ENCODE data around the gene SPACDR. TPM values are rescaled to one million over a fixed set of nuclear protein-coding genes. Genes with fewer than 3 reads are reported as not detected.
A peak's percentile ranks its signal among the peaks of the same experiment; 100 is the strongest.
"Not testable (repeated sequence)": the region's sequence is repeated elsewhere in the genome, so short reads cannot be mapped to it uniquely, and the experiment has no call there.

Gene SPACDR
- polyA plus RNA-seq, 3 donors from 2014 or later = 0.43 to 2.2 TPM; not detected in 1

DNA sequence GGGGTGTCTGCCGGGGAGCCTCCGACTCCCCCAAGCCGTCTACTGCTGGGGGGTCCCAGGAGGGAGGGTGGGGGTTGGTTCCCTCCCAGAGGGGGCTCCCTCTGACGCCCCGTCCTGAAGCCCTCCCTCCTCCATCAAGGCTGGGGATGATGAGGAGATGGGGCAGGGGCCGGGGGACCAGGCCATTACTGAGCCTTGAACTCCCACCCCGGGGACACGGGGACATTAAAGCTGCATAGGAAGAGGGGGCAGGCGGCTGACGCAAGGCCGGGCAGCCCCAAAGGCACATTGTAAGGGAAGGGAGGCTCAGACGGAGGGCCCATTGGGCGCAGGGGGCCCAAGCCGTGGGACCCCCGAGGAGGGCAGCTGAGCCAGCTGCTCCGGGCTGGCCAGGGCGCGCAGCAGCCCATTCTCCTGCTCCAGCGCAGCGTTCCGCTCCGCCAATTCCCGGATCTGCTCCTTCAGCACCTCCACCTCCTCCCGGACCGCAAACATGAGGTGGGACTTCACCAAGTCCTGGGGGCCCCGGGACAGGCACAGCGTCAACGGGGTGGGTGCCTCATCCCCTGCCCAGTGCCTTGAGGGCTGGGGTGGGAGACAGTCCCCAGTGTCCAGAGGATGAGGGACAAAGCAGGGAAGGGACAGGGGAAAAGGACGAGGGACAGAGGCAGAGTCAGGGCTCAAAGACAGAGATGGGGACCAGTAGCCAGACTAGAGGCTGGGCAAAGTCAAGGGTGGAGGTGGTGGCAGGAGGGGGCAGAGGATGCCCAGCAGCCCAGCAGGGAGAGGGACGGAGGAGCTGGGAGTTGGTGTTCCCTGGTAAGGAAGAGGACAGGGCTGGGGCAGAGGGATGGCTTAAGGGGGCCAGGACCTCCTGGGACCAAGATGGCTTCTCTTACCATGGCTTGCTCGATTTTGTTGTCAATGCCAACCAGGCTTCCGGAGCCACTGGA is 2.9 kb upstream of the SPACDR start:
- H3K4me1 Mint-ChIP-seq = peaks cover 0 to 7% of the 10 kb centered on the region in 2 donors
- H3K9me3 Mint-ChIP-seq = no peaks in the 10 kb centered on the region
- peaks cover 0 to 7% (median 0%) of the 10 kb centered on the region in 3 donors for H3K36me3 Mint-ChIP-seq
- DNase-seq = no peak
- H3K27ac Mint-ChIP-seq = peak overlapping the region in 1 of 6 donors; percentile 25
- no peak overlapping the region for H3K4me3 Mint-ChIP-seq
- H3K27me3 Mint-ChIP-seq (ENCODE audit: low read depth in 3 of 3) = peaks cover 0 to 4% (median 0%) of the 10 kb centered on the region in 3 donors

DNA sequence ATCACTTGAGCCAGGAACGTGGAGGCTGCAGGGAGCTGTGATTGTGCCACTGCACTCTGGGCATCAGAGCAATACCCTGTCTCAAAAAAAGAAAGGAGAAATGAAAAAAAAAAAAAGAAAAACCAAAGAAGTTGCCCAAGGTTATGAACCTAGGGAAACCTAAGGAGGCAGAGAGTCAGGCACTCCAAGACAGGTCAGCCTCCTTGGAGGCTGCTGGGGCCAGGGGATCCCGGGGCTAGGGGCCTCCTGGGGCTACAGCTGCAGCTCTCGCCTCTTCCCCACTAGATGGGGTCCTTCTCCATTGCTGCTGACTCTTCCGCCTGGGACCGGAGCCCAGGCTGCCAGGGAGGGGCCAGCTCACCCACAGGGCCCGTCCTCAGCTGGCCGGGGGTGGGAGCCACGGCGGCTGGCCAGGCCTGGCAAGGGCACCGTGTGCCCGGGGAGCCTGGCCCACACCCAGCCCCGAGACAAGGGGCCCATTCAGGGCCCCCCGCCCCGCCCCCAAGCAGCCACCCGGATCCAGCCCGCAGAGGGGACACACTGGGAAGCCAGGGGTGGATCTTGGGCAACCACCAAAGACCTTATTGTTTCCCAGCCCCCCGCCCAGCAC is 1.7 kb upstream of the SPACDR start:
- peaks cover 0 to 7% of the 10 kb centered on the region in 2 donors for H3K4me1 Mint-ChIP-seq
- H3K27me3 Mint-ChIP-seq (ENCODE audit: low read depth in 3 of 3) = peaks cover 0 to 4% (median 0%) of the 10 kb centered on the region in 3 donors
- no peaks in the 10 kb centered on the region for H3K9me3 Mint-ChIP-seq
- peaks cover 0 to 9% (median 0%) of the 10 kb centered on the region in 3 donors for H3K36me3 Mint-ChIP-seq
- no peak for DNase-seq
- peak overlapping the region in 1 of 6 donors; percentile 72 for H3K27ac Mint-ChIP-seq
- H3K4me3 Mint-ChIP-seq = no peak overlapping the region

DNA sequence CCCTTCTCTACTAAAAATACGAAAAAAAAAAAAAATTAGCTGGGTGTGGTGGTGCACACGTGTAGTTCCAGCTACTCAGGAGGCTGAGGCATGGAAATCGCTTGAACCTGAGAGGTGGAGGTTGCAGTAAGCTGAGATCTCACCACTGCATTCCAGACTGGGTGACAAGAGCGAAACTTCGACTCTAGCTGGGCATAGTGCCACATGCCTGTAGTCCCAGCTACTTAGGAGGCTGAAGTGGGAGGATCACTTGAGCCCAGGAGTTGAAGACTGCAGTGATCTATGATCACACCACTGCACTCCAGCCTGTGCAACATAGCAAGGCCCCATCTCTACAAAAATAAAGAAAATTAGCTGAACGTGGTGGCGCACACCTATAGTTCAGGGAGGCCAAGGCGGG is 1.2 kb upstream of the SPACDR start:
- peaks cover 0 to 9% (median 0%) of the 10 kb centered on the region in 3 donors for H3K36me3 Mint-ChIP-seq
- H3K27ac Mint-ChIP-seq = peak overlapping the region in 2 of 6 donors; percentile 72 to 84
- no peak overlapping the region for H3K4me3 Mint-ChIP-seq
- no peak for DNase-seq
- peaks cover 0 to 5% of the 10 kb centered on the region in 2 donors for H3K4me1 Mint-ChIP-seq
- H3K27me3 Mint-ChIP-seq (ENCODE audit: low read depth in 3 of 3) = peaks cover 0 to 4% (median 0%) of the 10 kb centered on the region in 3 donors
- no peaks in the 10 kb centered on the region for H3K9me3 Mint-ChIP-seq

DNA sequence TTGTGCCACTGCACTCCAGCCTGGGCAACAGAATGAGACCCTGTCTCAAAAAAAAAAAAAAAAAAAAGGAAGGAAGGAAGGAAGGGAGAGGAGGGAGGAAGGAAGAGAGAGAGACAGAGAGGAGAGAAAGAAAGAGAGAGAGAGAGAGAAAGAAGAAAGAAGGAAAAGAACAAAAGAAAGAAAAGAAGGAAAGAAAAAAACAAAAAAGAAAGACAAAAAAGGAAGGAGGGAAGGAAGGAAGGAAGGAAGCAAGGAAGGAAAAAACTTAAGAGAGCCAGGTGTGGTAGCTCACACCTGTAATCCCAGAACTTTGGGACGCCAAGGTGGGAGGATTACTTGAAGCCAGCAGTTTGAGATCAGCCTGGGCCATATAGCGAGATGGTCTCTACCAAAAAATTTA is 731 bp upstream of the SPACDR start:
- H3K4me1 Mint-ChIP-seq = peaks cover 0 to 5% of the 10 kb centered on the region in 2 donors
- H3K9me3 Mint-ChIP-seq = no peaks in the 10 kb centered on the region
- H3K27me3 Mint-ChIP-seq (ENCODE audit: low read depth in 3 of 3) = peaks cover 0 to 4% (median 0%) of the 10 kb centered on the region in 3 donors
- no peak overlapping the region for H3K4me3 Mint-ChIP-seq
- H3K27ac Mint-ChIP-seq = peak overlapping the region in 1 of 6 donors; percentile 7
- H3K36me3 Mint-ChIP-seq = peaks cover 0 to 9% (median 0%) of the 10 kb centered on the region in 3 donors
- no peak for DNase-seq

DNA sequence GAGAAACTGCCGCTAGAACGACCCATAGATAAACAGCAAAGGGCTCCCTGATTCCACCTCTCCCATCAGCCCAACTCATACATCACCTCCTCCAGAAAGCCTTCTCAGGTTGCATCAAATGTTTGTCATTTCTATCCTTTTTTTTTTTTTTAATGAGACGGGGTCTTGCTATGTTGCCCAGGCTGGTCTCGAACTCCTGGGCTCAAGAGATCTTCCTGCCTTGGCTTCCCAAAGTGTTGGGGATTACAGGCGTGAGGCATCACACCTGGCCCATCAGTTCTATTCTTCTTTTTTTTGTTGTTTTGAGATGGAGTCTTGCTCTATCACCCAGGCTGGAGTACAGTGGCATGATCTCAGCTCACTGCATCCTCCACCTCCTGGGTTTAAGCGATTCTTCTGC is 7.0 kb downstream of the SPACDR start:
- peak overlapping the region in 1 of 6 donors; percentile 17 for H3K27ac Mint-ChIP-seq
- H3K9me3 Mint-ChIP-seq = no peaks in the 10 kb centered on the region
- peaks cover 4 to 7% (median 4%) of the 10 kb centered on the region in 3 donors for H3K36me3 Mint-ChIP-seq
- no peak overlapping the region for H3K4me3 Mint-ChIP-seq
- H3K27me3 Mint-ChIP-seq (ENCODE audit: low read depth in 3 of 3) = peaks cover 0 to 4% (median 0%) of the 10 kb centered on the region in 3 donors
- DNase-seq = no peak
- H3K4me1 Mint-ChIP-seq = peaks cover 0 to 3% of the 10 kb centered on the region in 2 donors

DNA sequence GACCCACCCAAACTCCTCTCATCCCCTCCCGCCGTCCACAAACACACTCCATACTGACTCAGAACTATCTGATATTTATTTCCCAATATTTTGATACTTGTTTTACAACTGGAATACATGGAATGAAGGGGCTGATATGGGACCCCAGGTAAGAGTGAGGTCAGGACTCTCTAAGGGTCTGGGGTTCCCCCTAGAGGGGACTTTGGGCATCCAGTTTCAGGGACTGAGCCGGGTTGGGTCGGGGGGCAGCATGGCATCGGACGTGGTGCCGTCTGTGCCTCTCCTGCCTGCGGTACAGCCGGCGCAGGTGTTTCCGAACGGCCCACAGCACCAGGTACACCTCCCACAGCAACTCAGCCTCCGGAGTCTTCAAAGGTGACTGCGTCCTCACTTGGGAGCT is 7.5 kb downstream of the SPACDR start:
- Mint-ChIP-seq H3K4me1 (peaks cover 0 to 3% of the 10 kb centered on the region in 2 donors), H3K4me3 (no peak overlapping the region), H3K27ac (peak overlapping the region in 1 of 6 donors; percentile 17), H3K27me3 (ENCODE audit: low read depth in 3 of 3) (peaks cover 0 to 4% (median 0%) of the 10 kb centered on the region in 3 donors), H3K9me3 (no peaks in the 10 kb centered on the region), H3K36me3 (peaks cover 4 to 5% (median 4%) of the 10 kb centered on the region in 3 donors)
- no peak for DNase-seq

DNA sequence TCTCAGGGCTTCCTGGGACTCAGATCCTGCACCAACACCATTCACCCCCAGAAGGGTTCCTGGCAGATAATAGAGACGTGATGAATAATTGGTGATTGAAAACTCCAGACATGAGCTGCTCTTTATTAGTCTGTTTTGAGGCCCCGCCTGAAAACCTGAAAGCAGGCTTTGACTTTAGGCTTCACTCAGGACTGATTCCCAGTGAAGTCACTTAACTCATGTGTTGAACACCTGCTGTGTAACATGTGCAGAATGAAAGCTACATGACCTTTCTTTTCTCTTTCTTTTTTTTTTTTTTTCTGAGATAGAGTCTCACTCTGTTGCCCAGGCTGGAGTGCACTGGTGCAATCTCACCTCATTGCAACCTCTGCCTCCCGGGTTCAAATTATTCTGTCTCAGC is 8.9 kb downstream of the SPACDR start:
- Mint-ChIP-seq H3K4me1 (peaks cover 0 to 6% of the 10 kb centered on the region in 2 donors), H3K4me3 (no peak overlapping the region), H3K27ac (peak overlapping the region in 1 of 6 donors; percentile 3)

DNA sequence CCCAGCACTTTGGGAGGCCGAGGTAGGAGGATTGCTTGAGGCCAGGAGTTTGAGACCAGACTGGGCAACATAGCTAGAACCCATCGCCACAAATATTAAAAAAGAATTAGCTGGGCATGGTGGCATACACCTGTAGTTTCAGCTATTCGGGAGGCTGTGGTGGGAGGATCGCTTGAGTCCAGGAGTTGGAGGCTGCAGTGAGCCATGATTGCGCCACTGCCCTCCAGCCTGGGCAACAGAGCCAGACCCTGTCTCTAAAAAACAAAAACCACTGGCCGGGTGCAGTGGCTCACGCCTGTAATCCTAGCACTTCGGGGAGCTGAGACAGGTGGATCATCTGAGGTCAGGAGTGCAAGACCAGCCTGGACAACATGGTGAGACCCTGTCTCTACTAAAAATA is 10.2 kb downstream of the SPACDR start:
- H3K27me3 Mint-ChIP-seq (ENCODE audit: low read depth in 3 of 3); DNase-seq; H3K9me3 Mint-ChIP-seq; H3K4me3 Mint-ChIP-seq; H3K36me3 Mint-ChIP-seq; H3K27ac Mint-ChIP-seq: not testable (repeated sequence)
- H3K4me1 Mint-ChIP-seq = peaks cover 0 to 10% of the 10 kb centered on the region in 2 donors

More for the DNA sequence above, 8.9 kb downstream of the SPACDR start:
- H3K27me3 Mint-ChIP-seq (ENCODE audit: low read depth in 3 of 3) = peaks cover 0 to 4% (median 0%) of the 10 kb centered on the region in 3 donors
- peaks cover 4 to 5% (median 4%) of the 10 kb centered on the region in 3 donors for H3K36me3 Mint-ChIP-seq
- no peak for DNase-seq
- no peaks in the 10 kb centered on the region for H3K9me3 Mint-ChIP-seq

DNA sequence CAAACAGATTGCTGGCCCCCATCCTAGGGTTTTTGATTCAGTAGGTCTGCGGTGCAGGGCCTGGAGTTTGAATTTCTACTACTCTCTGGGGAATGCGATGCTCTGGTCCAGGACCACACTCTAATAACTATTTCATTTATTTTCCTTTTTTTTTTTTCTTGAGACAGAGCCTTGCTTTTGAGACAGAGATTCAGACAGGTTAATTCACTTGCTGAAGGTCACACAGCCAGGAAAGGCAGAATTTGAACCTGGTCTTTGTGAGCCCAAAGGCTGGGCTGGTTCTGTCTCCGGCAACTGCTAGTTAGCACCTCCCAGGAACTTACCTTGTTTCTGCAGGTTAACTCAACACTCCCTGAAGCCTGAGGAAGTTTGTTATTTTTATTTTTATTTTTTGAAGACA is 11.5 kb downstream of the SPACDR start:
- H3K36me3 Mint-ChIP-seq = no peaks in the 10 kb centered on the region
- H3K27ac Mint-ChIP-seq = peak overlapping the region in 1 of 6 donors; percentile 14
- peaks cover 0 to 2% (median 0%) of the 10 kb centered on the region in 3 donors for H3K27me3 Mint-ChIP-seq (ENCODE audit: low read depth in 3 of 3)
- H3K9me3 Mint-ChIP-seq = no peaks in the 10 kb centered on the region
- DNase-seq = no peak
- peaks cover 0 to 10% of the 10 kb centered on the region in 2 donors for H3K4me1 Mint-ChIP-seq
- H3K4me3 Mint-ChIP-seq = peak overlapping the region in 1 of 5 donors; percentile 46

DNA sequence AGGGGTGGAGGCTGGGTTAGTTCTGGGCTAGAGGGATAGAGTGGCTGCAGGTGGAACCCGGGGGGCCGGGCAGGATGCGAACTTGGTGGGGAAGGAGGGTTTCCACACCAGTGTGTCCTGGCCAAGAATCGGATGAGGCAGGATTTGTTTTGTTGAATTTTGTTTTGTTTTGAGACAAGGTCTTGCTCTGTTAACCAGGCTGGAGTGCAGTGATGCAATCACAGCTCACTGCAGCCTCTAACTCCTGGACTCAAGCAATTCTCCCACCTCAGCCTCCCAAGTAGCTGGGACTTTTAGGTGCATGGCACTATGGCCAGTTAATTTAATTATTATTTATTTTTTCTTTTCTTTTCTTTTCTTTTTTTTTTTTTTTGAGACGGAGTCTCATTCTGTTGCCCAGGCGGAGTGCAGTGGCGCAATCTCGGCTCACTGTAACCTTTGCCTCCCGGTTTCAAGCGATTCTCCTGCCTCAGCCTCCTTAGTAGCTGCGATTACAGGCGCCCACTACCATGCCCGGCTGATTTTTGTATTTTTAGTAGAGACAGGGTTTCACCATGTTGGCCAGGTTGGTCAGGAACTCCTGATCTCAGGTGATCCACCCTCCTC is 14.8 kb downstream of the SPACDR start:
- H3K4me1 Mint-ChIP-seq = peaks cover 0 to 7% of the 10 kb centered on the region in 2 donors
- H3K27ac Mint-ChIP-seq = peak overlapping the region in 3 of 6 donors; percentile 7 to 45 (median 44)
- H3K36me3 Mint-ChIP-seq = no peaks in the 10 kb centered on the region
- peak overlapping the region in 1 of 5 donors; percentile 40 for H3K4me3 Mint-ChIP-seq
- H3K27me3 Mint-ChIP-seq (ENCODE audit: low read depth in 3 of 3) = no peaks in the 10 kb centered on the region
- H3K9me3 Mint-ChIP-seq = no peaks in the 10 kb centered on the region
- no peak for DNase-seq

DNA sequence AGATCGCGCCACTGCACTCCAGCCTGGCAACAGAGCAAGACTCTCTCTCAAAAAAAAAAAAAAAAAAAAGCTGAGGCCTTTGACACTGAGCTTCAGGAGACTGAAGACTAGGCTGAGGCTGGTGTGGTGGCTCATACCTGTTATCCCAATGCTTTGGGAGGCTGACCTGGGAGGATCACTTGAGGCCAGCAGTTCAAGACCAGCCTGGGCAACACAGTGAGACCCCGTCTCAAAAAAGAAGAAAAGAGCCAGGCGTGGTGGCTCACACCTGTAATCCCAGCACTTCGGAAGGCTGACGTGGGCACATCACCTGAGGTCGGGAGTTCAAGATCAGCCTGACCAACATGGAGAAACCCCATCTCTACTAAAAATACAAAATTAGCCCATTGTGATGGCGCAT is 16.7 kb downstream of the SPACDR start:
- H3K4me3 Mint-ChIP-seq = not testable (repeated sequence)

DNA sequence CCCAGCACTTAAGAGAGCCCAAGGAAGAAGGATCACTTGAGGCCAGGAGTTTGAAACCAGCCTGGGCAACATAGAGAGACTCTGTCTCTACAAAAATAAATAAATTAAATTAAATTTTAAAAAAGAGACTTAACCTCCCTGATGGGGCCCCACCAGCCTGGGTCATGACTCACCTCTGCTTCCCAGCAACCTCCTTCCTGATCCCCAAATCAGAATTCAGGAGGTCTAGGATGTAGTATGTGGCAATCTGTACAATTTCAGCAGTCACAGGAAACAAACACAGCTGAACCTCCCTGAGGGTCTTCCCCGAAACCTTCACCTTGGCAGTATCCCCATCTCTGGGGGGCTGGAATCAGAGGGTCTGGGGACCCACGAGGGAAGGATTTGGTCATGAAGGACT is 18.0 kb downstream of the SPACDR start:
- Mint-ChIP-seq H3K4me3 (no peak overlapping the region), H3K36me3 (no peaks in the 10 kb centered on the region), H3K27ac (no peak overlapping the region), H3K27me3 (ENCODE audit: low read depth in 3 of 3) (no peaks in the 10 kb centered on the region), H3K9me3 (no peaks in the 10 kb centered on the region), H3K4me1 (peaks cover 0 to 7% of the 10 kb centered on the region in 2 donors)
- DNase-seq = no peak

More for the DNA sequence above, 16.7 kb downstream of the SPACDR start:
- not testable (repeated sequence) for H3K4me1 Mint-ChIP-seq; H3K27ac Mint-ChIP-seq; H3K27me3 Mint-ChIP-seq (ENCODE audit: low read depth in 3 of 3); H3K36me3 Mint-ChIP-seq; H3K9me3 Mint-ChIP-seq; DNase-seq

DNA sequence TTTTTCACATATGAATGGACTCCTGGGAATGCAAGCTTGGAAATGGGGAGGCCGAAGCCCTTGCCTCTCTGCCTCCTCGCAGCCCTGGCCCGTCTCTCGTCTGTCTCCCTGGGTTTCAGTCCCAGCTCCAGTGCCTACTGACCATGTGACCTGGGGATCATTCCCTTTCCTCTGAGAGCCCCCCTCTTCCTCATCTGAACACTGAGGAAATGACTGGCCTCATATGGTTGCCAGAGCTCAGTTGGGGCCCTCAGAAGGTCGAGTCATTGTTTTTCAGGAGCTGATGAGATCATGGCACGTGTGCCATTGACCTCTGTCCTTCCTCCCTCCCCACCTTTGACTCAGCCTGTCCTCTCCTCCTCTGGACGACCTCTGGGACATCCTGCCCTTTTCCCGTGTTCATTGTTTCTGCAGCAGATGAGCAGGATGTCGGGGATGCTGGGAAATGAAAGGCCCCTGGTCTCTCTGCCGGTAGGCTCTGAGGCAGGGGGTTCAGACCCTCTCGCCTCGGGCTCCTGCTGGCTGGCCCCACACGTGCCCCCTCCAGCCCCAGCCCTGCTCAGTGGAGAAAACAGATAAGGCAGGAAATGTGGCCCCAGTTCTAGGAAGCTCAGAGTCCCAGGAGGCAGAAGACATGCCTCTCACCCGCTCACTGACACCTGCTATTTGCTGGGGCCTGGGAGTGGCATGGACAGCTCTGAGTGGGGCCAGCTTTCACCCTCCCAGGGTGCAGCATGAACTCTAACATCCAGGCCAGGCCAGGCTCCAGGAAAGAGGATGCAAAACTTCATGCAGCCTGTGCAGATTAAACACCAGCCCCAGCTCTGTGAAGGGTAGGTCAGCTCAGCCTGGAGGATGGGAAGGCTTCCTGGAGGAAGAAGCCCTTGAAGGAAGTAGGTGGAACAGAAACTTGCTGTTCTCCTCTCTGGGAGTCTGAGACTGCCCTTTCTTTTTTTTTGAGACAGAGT is 19.5 kb downstream of the SPACDR start:
- no peak for DNase-seq
- no peaks in the 10 kb centered on the region for H3K27me3 Mint-ChIP-seq (ENCODE audit: low read depth in 3 of 3)
- no peaks in the 10 kb centered on the region for H3K36me3 Mint-ChIP-seq
- H3K4me3 Mint-ChIP-seq = no peak overlapping the region
- H3K27ac Mint-ChIP-seq = no peak overlapping the region
- H3K9me3 Mint-ChIP-seq = no peaks in the 10 kb centered on the region
- peaks cover 0 to 2% of the 10 kb centered on the region in 2 donors for H3K4me1 Mint-ChIP-seq

All from immature natural killer cell (primary cell).